CD14-positive monocyte (primary cell): ENCODE data around the gene MYO6. TPM values are rescaled to one million over a fixed set of nuclear protein-coding genes. Genes with fewer than 3 reads are reported as not detected.
"Not testable (repeated sequence)": the region's sequence is repeated elsewhere in the genome, so short reads cannot be mapped to it uniquely, and the experiment has no call there.

Source experiments
- DNase-seq, 3 donors: peaks; one replicate each; pipeline ENCODE4 v3.0.0-alpha.2; 2011 to 2022
- H2AFZ ChIP-seq: 2 replicates; pipeline ENCODE4 v1.6.0; 2012; ENCODE audit warnings: mild to moderate bottlenecking, low read depth, low read length, inconsistent platforms; ENCODE audit not compliant: insufficient read depth, poor library complexity, severe bottlenecking
- H3K27ac ChIP-seq, 2 donors: 1 replicate in 1 of 2; 2 replicates in 1 of 2; pipeline ENCODE4 v1.5.1; 2012 to 2013; ENCODE audit warnings: low read length in 2 of 2, control low read depth in 1 of 2, inconsistent platforms in 1 of 2, low read depth in 1 of 2, mild to moderate bottlenecking in 1 of 2
- H3K27me3 ChIP-seq, 2 donors: one replicate each; pipeline versions ENCODE4 v1.6.0 to v1.6.1; 2011 to 2013; ENCODE audit warnings: low read length in 2 of 2; ENCODE audit not compliant: control insufficient read depth in 2 of 2, insufficient read depth in 2 of 2
- H3K36me3 ChIP-seq, 2 donors: replicated peaks in 1 of 2; 1 replicate in 1 of 2; 2 replicates in 1 of 2; pipeline versions ENCODE4 v1.5.1 to v1.6.1; 2012 to 2013; ENCODE audit warnings: low read length in 2 of 2, control low read depth in 1 of 2, inconsistent platforms in 1 of 2, mild to moderate bottlenecking in 1 of 2; ENCODE audit not compliant: insufficient read depth in 2 of 2, control insufficient read depth in 1 of 2
- H3K4me1 ChIP-seq, 2 donors: 1 replicate in 1 of 2; 2 replicates in 1 of 2; pipeline versions ENCODE4 v1.5.1 to v1.6.1; 2012 to 2013; ENCODE audit warnings: low read length in 2 of 2, control low read depth in 1 of 2, inconsistent platforms in 1 of 2, mild to moderate bottlenecking in 1 of 2, moderate library complexity in 1 of 2; ENCODE audit not compliant: insufficient read depth in 2 of 2, control insufficient read depth in 1 of 2
- H3K4me2 ChIP-seq: replicated peaks from 2 replicates; pipeline ENCODE3; 2012; ENCODE audit warnings: low read length, moderate library complexity, mild to moderate bottlenecking; ENCODE audit not compliant: poor library complexity, severe bottlenecking; ENCODE audit errors: extremely low read depth
- H3K4me3 ChIP-seq, 3 experiments: fragments of 200-600 bp in 1 of 3; sonication (generic) in 1 of 3; replicated peaks in 1 of 3; 1 replicate in 2 of 3; 2 replicates in 1 of 3; pipeline ENCODE4 v1.5.1; 2011 to 2013; ENCODE audit warnings: low read length in 3 of 3, mild to moderate bottlenecking in 3 of 3, control low read depth in 2 of 3, low read depth in 2 of 3, inconsistent platforms in 1 of 3, moderate library complexity in 1 of 3
- H3K79me2 ChIP-seq: 2 replicates; pipeline ENCODE4 v1.6.0; 2012; ENCODE audit warnings: mild to moderate bottlenecking, control low read depth, inconsistent platforms, low read length, moderate library complexity; ENCODE audit not compliant: insufficient read depth
- H3K9ac ChIP-seq: 2 replicates; pipeline ENCODE4 v1.6.0; 2017; ENCODE audit warnings: low read length, mild to moderate bottlenecking; ENCODE audit not compliant: insufficient read depth, poor library complexity, severe bottlenecking
- H3K9me3 ChIP-seq, 2 donors: replicated peaks in 1 of 2; 1 replicate in 1 of 2; 2 replicates in 1 of 2; pipeline versions ENCODE4 v1.5.1 to v1.6.1; 2012 to 2013; ENCODE audit warnings: low read length in 2 of 2, control low read depth in 1 of 2; ENCODE audit not compliant: control insufficient read depth in 1 of 2, insufficient read depth in 1 of 2
- H4K20me1 ChIP-seq: 2 replicates; pipeline ENCODE4 v1.6.0; 2012; ENCODE audit warnings: mild to moderate bottlenecking, low read length, control low read depth, moderate library complexity; ENCODE audit not compliant: insufficient read depth
- H3K27ac Mint-ChIP-seq, 7 donors: one replicate each; pipeline ENCODE4 v1.8.0; 2020; ENCODE audit warnings: mild to moderate bottlenecking in 7 of 7, mixed read lengths in 7 of 7, moderate library complexity in 6 of 7, inconsistent platforms in 2 of 7
- H3K27me3 Mint-ChIP-seq, 3 donors: one replicate each; pipeline ENCODE4 v1.8.0; 2021 to 2022; ENCODE audit warnings: low read depth in 3 of 3, mild to moderate bottlenecking in 3 of 3, mixed read lengths in 3 of 3, moderate library complexity in 3 of 3, inconsistent platforms in 1 of 3
- H3K36me3 Mint-ChIP-seq, 2 donors: one replicate each; pipeline ENCODE4 v1.8.0; 2020; ENCODE audit warnings: mixed read lengths in 2 of 2, inconsistent platforms in 1 of 2, mild to moderate bottlenecking in 1 of 2
- H3K4me1 Mint-ChIP-seq: one replicate; pipeline ENCODE4 v1.8.0; 2020; ENCODE audit warnings: mild to moderate bottlenecking, mixed read lengths
- H3K4me3 Mint-ChIP-seq, 2 donors: one replicate each; pipeline ENCODE4 v1.8.0; 2020; ENCODE audit warnings: mild to moderate bottlenecking in 2 of 2, mixed read lengths in 2 of 2, moderate library complexity in 1 of 2
- H3K9me3 Mint-ChIP-seq, 7 donors: one replicate each; pipeline ENCODE4 v1.8.0; 2020 to 2022; ENCODE audit warnings: mixed read lengths in 7 of 7, mild to moderate bottlenecking in 6 of 7, moderate library complexity in 6 of 7, inconsistent platforms in 2 of 7
- CTCF ChIP-seq: fragments of 200-600 bp; IDR thresholded peaks from one replicate; pipeline ENCODE4 v1.8.0; 2022; ENCODE audit warnings: antibody characterized with exemption, mild to moderate bottlenecking
- WGBS: methylation state at CpG from one replicate; pipeline ENCODE4 v1.1.5; 2013; ENCODE audit warnings: missing lambda C conversion rate; ENCODE audit not compliant: insufficient coverage; 5-methylcytosine and 5-hydroxymethylcytosine counted together
- intact Hi-C, 2 donors: fragments of 100-400 bp; cut with micrococcal nuclease; formaldehyde crosslinking; loops; one replicate each; pipeline versions ENCODE4 v1.15.0 to v1.15.1; 2023
- polyA plus RNA-seq, 3 donors: library from polyadenylated mRNA; depleted of rRNA in 1 of 3; unstranded in 2 of 3; stranded (reverse) in 1 of 3; fragments of 300-500 nt in 2 of 3; fragments of >200 nt in 1 of 3; fragmentation: Illumina TruSeq in 2 of 3; gene quantifications; 1 replicate in 2 of 3; 2 replicates in 1 of 3; pipeline ENCODE4 v1.2.3, GENCODE V29; 2012 to 2021

The MYO6 gene
- polyA plus RNA-seq, 3 donors: not detected

- H3K4me1 ChIP-seq, H3K4me1 Mint-ChIP-seq, H3K9ac ChIP-seq, H3K4me2 ChIP-seq, DNase-seq, H3K27me3 ChIP-seq, H3K27me3 Mint-ChIP-seq, H3K9me3 Mint-ChIP-seq, H3K27ac Mint-ChIP-seq, H3K79me2 ChIP-seq, H3K36me3 ChIP-seq, intact Hi-C loops, H3K36me3 Mint-ChIP-seq, H3K9me3 ChIP-seq, H3K4me3 Mint-ChIP-seq, H3K4me3 ChIP-seq, H4K20me1 ChIP-seq, H2AFZ ChIP-seq, H3K27ac ChIP-seq: not testable (repeated sequence)
- over 99% methylated on average over 13 of the region's 14 CpGs for WGBS
Measured at GRCh38 chr6:75905129-75905528, 156.1 kb downstream of the MYO6 start.

- Histone ChIP-seq H3K36me3 (no peaks in the 10 kb centered on the region), H3K4me3 (no peak overlapping the region), H2AFZ (no peak overlapping the region), H3K27ac (no peak overlapping the region), H3K79me2 (no peaks in the 10 kb centered on the region), H3K4me2 (no peak overlapping the region), H3K4me1 (no peaks in the 10 kb centered on the region), H3K9ac (no peak overlapping the region), H3K27me3 (no peaks in the 10 kb centered on the region), H3K9me3 (no peaks in the 10 kb centered on the region), H4K20me1 (no peaks in the 10 kb centered on the region)
- H3K4me1 Mint-ChIP-seq: no peaks in the 10 kb centered on the region
- intact Hi-C loops: no loop called here
- H3K27ac Mint-ChIP-seq: no peak overlapping the region
- H3K36me3 Mint-ChIP-seq: no peaks in the 10 kb centered on the region
- 71% methylated on average over 1 of the region's 3 CpGs for WGBS
- no peak for DNase-seq
- H3K27me3 Mint-ChIP-seq: peaks cover 0 to 2% (median 0%) of the 10 kb centered on the region in 3 donors
- TF ChIP-seq CTCF: no peak
- no peak overlapping the region for H3K4me3 Mint-ChIP-seq
- H3K9me3 Mint-ChIP-seq: peaks cover 2 to 7% (median 5%) of the 10 kb centered on the region in 7 donors
Measured at GRCh38 chr6:75906871-75907270, 157.8 kb downstream of the MYO6 start.
